Measurements from ENCODE around the gene ZNF836. TPM values are rescaled to one million over a fixed set of nuclear protein-coding genes. Genes with fewer than 3 reads are reported as not detected.

ZNF836 gene
- total and polyA plus RNA-seq, 9 of the 15 experiments (the other 6 are each of a cell fraction or from before 2014, with no cell fraction given) = 0.24 to 0.69 (median 0.64) TPM; not detected in 2

- no peaks in the 10 kb centered on the region for H3K27me3 ChIP-seq (ENCODE audit: control insufficient read depth in 2 of 2, insufficient read depth in 2 of 2, low read length in 2 of 2)
- no TSS peak for BruUV-seq (replicated peaks)
- ATAC-seq = no peak
- TF ChIP-seq HIVEP1 (CRISPR knock-in tag; IDR thresholded peaks at IDR 0.05) = no peak
- intact Hi-C loops (cut with micrococcal nuclease) = no loop called here
- H3K9ac ChIP-seq (ENCODE audit: insufficient read depth in 1 of 2, low read depth in 2 of 2, low read length in 2 of 2) = no peak overlapping the region
- H3K27ac ChIP-seq (ENCODE audit: extremely low read depth, low read depth, low read length) = no peak overlapping the region
- H3K79me2 ChIP-seq (ENCODE audit: control insufficient read depth, insufficient read depth, low read length) = no peaks in the 10 kb centered on the region
- in situ Hi-C loops (cut with MboI) = no loop called here
- H3K36me3 ChIP-seq (ENCODE audit: control insufficient read depth, insufficient read depth, low read length) = peaks cover 98% of the 10 kb centered on the region
- H3K4me1 ChIP-seq (replicated peaks in 1 of 2; ENCODE audit: control insufficient read depth in 2 of 2, insufficient read depth in 2 of 2, low read length in 2 of 2) = peaks cover under 1 to 6% of the 10 kb centered on the region in 2 experiments; a peak in 3 of 5 replicates
- no peak for DNase-seq (ENCODE audit: extremely low read depth in 1 of 4, low spot score in 3 of 4)
- no peak overlapping the region for H2AFZ ChIP-seq (ENCODE audit: low read depth, low read length)
- no peaks in the 10 kb centered on the region for H3K9me1 ChIP-seq (ENCODE audit: control insufficient read depth, insufficient read depth, low read length)
- CTCF ChIA-PET (ENCODE audit: low intra/inter-chr PET ratio) = no interaction called here
- FAIRE-seq = no peak
- no peak overlapping the region for H3K4me3 ChIP-seq
- no peaks in the 10 kb centered on the region for H3K9me3 ChIP-seq (replicated peaks; ENCODE audit: control insufficient read depth, insufficient read depth, low read depth, low read length)
- no peak overlapping the region for H3K4me2 ChIP-seq (ENCODE audit: insufficient read depth, low read length)
- 100% methylated on average over 3 of the region's 3 CpGs for WGBS (ENCODE audit: insufficient coverage, low coverage, missing lambda C conversion rate)
- POLR2A ChIA-PET = no interaction called here
- H4K20me1 ChIP-seq (replicated peaks; ENCODE audit: control insufficient read depth, insufficient read depth, low read length) = 0 out of 2 replicates have a peak, but pooled peaks cover 4% of the 10 kb centered on the region
These were observed 45.0 kb upstream of the ZNF836 start for GRCh38 chr19:52216401-52216800.

DNA sequence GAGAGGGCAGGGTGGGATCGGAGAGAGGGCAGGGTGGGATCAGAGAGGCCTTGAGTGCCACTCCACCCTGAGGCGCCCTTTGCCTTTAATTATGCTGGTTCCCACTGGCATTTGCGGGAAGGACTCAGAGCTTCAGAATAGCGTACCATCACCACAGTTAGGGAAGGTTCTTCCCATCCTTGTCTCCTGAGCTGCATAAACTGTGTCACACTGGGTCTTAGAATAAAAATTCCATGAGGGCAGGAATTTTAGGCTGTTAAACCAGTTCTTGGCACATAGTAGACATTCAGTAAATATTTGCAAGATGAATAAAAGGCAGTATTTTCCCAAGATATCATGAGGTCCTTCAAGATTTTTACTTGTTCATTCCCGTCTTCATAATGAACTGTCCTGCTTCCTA is 42.8 kb upstream of the ZNF836 start:
- no peak overlapping the region for H3K4me2 ChIP-seq (ENCODE audit: insufficient read depth, low read length)
- WGBS (ENCODE audit: insufficient coverage, low coverage, missing lambda C conversion rate) = 97% methylated on average over 4 of the region's 5 CpGs
- H3K36me3 ChIP-seq (ENCODE audit: control insufficient read depth, insufficient read depth, low read length) = peaks cover 95% of the 10 kb centered on the region
- H3K27me3 ChIP-seq (ENCODE audit: control insufficient read depth in 2 of 2, insufficient read depth in 2 of 2, low read length in 2 of 2) = no peaks in the 10 kb centered on the region
- ATAC-seq (no peak), DNase-seq (ENCODE audit: extremely low read depth in 1 of 4, low spot score in 3 of 4) (no peak), FAIRE-seq (no peak)
- no peaks in the 10 kb centered on the region for H3K79me2 ChIP-seq (ENCODE audit: control insufficient read depth, insufficient read depth, low read length)
- no TSS peak for BruUV-seq (replicated peaks)
- no peaks in the 10 kb centered on the region for H3K9me1 ChIP-seq (ENCODE audit: control insufficient read depth, insufficient read depth, low read length)
- ChIA-PET POLR2A (interaction anchor here (0.7 to 1.3 kb wide), 3 partner anchors 11 to 17 kb away, joined by 3 read pairs; no protein-coding TSS in a partner anchor), CTCF (ENCODE audit: low intra/inter-chr PET ratio) (no interaction called here)
- in situ Hi-C loops (cut with MboI) = no loop called here
- TF ChIP-seq PML (IDR thresholded peaks at IDR 0.05; ENCODE audit: low read length) = no peak
- H3K9ac ChIP-seq (ENCODE audit: insufficient read depth in 1 of 2, low read depth in 2 of 2, low read length in 2 of 2) = no peak overlapping the region
- H2AFZ ChIP-seq (ENCODE audit: low read depth, low read length) = no peak overlapping the region
- intact Hi-C loops (cut with micrococcal nuclease) = no loop called here
- peaks cover 5 to 6% of the 10 kb centered on the region in 2 experiments; a peak in 3 of 5 replicates for H3K4me1 ChIP-seq (replicated peaks in 1 of 2; ENCODE audit: control insufficient read depth in 2 of 2, insufficient read depth in 2 of 2, low read length in 2 of 2)
- H3K4me3 ChIP-seq = no peak overlapping the region
- 0 out of 2 replicates have a peak, but pooled peaks cover 4% of the 10 kb centered on the region for H4K20me1 ChIP-seq (replicated peaks; ENCODE audit: control insufficient read depth, insufficient read depth, low read length)
- no peak overlapping the region for H3K27ac ChIP-seq (ENCODE audit: extremely low read depth, low read depth, low read length)
- no peaks in the 10 kb centered on the region for H3K9me3 ChIP-seq (replicated peaks; ENCODE audit: control insufficient read depth, insufficient read depth, low read depth, low read length)

All from K562 (cell line).